Small intestine (tissue), 7 donors: ENCODE measurements around the gene MAN1B1. TPM values are rescaled to one million over a fixed set of nuclear protein-coding genes. Genes with fewer than 3 reads are reported as not detected.

Experiments used
- DNase-seq, 2 donors: peaks; one replicate each; pipeline versions ENCODE4 v3.0.0 to v3.0.0-alpha.2; 2013
- FAIRE-seq: peaks from 2 replicates; lab custom pipeline; 2012; peaks lifted over from hg19 to GRCh38; lab: Jason Lieb, UNC
- H3K27ac ChIP-seq, 3 donors: one replicate each; pipeline ENCODE4 v1.5.1; 2013; ENCODE audit warnings: low read length in 2 of 3, mild to moderate bottlenecking in 2 of 3, control low read depth in 1 of 3, inconsistent platforms in 1 of 3, low read depth in 1 of 3, moderate library complexity in 1 of 3
- H3K27me3 ChIP-seq, 3 donors: one replicate each; pipeline ENCODE4 v1.6.1; 2013; ENCODE audit warnings: low read length in 3 of 3, inconsistent platforms in 1 of 3; ENCODE audit not compliant: control insufficient read depth in 3 of 3, insufficient read depth in 3 of 3
- H3K36me3 ChIP-seq, 3 donors: one replicate each; pipeline ENCODE4 v1.6.1; 2013; ENCODE audit warnings: low read length in 3 of 3, inconsistent platforms in 1 of 3, low read depth in 1 of 3, mild to moderate bottlenecking in 1 of 3, moderate library complexity in 1 of 3; ENCODE audit not compliant: control insufficient read depth in 3 of 3, insufficient read depth in 2 of 3
- H3K4me1 ChIP-seq, 3 donors: one replicate each; pipeline ENCODE4 v1.6.1; 2013; ENCODE audit warnings: low read length in 2 of 3, inconsistent platforms in 1 of 3, low read depth in 1 of 3, mild to moderate bottlenecking in 1 of 3, moderate library complexity in 1 of 3; ENCODE audit not compliant: control insufficient read depth in 3 of 3, insufficient read depth in 2 of 3
- H3K4me3 ChIP-seq, 3 donors: one replicate each; pipeline ENCODE4 v1.5.1; 2013; ENCODE audit warnings: low read length in 3 of 3, control low read depth in 1 of 3, inconsistent platforms in 1 of 3, low read depth in 1 of 3, mild to moderate bottlenecking in 1 of 3, moderate library complexity in 1 of 3
- H3K9me3 ChIP-seq, 2 donors: one replicate each; pipeline ENCODE4 v1.6.1; 2013; ENCODE audit warnings: low read depth in 1 of 2, low read length in 1 of 2; ENCODE audit not compliant: control insufficient read depth in 2 of 2, insufficient read depth in 1 of 2
- WGBS, 3 donors: extraction: QIAGEN DNeasy Blood & Tissue Kit; methylation state at CpG; one replicate each; pipeline ENCODE4 v1.1.7; 2013; 5-methylcytosine and 5-hydroxymethylcytosine counted together
- polyA plus RNA-seq, 4 donors: library from polyadenylated mRNA; stranded (reverse) in 3 of 4; unstranded in 1 of 4; fragments of 200-250 nt in 3 of 4; fragments of 120-200 nt in 1 of 4; gene quantifications; one replicate each; pipeline versions ENCODE4 v1.2.1 to v1.2.3, GENCODE V29; 2013
- donor health status: healthy with polysubstance abuse.
- donor health status: control.
- donor health status: control.
- donor health status: Bipolar disorder and iron deficiency.
- donor health status: healthy.

MAN1B1 gene
- polyA plus RNA-seq, 4 donors: 40.3 to 69.4 (median 42.5) TPM

- FAIRE-seq (no peak), DNase-seq (no peak)
- Histone ChIP-seq H3K36me3 (peaks cover 10 to 100% (median 14%) of the 10 kb centered on the region in 3 donors), H3K9me3 (no peaks in the 10 kb centered on the region), H3K4me1 (no peaks in the 10 kb centered on the region), H3K4me3 (no peak overlapping the region), H3K27me3 (no peaks in the 10 kb centered on the region), H3K27ac (no peak overlapping the region)
- 91 to 99% (median 96%) methylated on average over 16 to 17 of the region's 17 CpGs for WGBS, 3 donors
Measured at GRCh38 chr9:137107982-137108381, 21.2 kb downstream of the MAN1B1 start.

- no peaks in the 10 kb centered on the region for H3K4me1 ChIP-seq
- peaks cover 0 to 3% (median 0%) of the 10 kb centered on the region in 3 donors for H3K27me3 ChIP-seq
- H3K27ac ChIP-seq: no peak overlapping the region
- DNase-seq (no peak), FAIRE-seq (no peak)
- H3K4me3 ChIP-seq: no peak overlapping the region
- 89 to 92% (median 89%) methylated on average over 29 of the region's 29 CpGs for WGBS, 3 donors
- peaks cover 7 to 98% (median 13%) of the 10 kb centered on the region in 3 donors for H3K36me3 ChIP-seq
- H3K9me3 ChIP-seq: no peaks in the 10 kb centered on the region
Measured at GRCh38 chr9:137108608-137109249, 21.9 kb downstream of the MAN1B1 start.

GRCh38 chr9:137109250-137110146 lies 22.7 kb downstream of the MAN1B1 start:
- Histone ChIP-seq H3K27me3 (peaks cover 0 to 3% (median 0%) of the 10 kb centered on the region in 3 donors), H3K4me1 (no peaks in the 10 kb centered on the region), H3K9me3 (no peaks in the 10 kb centered on the region), H3K4me3 (no peak overlapping the region), H3K36me3 (peaks cover 4 to 91% (median 11%) of the 10 kb centered on the region in 3 donors), H3K27ac (no peak overlapping the region)
- WGBS, 3 donors: 80 to 82% (median 81%) methylated on average over 33 to 34 of the region's 34 CpGs
- no peak for DNase-seq
- no peak for FAIRE-seq

GRCh38 chr9:137110147-137110910 lies 23.5 kb downstream of the MAN1B1 start:
- FAIRE-seq: no peak
- Histone ChIP-seq H3K4me3 (no peak overlapping the region), H3K27ac (no peak overlapping the region), H3K4me1 (peaks cover 0 to 6% (median 4%) of the 10 kb centered on the region in 3 donors), H3K36me3 (peaks cover 4 to 82% (median 11%) of the 10 kb centered on the region in 3 donors), H3K9me3 (no peaks in the 10 kb centered on the region), H3K27me3 (peaks cover 0 to 8% (median 0%) of the 10 kb centered on the region in 3 donors)
- 89 to 93% (median 91%) methylated on average over 25 to 38 of the region's 38 CpGs for WGBS, 3 donors
- no peak for DNase-seq

GRCh38 chr9:137110911-137111787 lies 24.4 kb downstream of the MAN1B1 start:
- H3K36me3 ChIP-seq: peaks cover 0 to 74% (median 11%) of the 10 kb centered on the region in 3 donors
- no peak for FAIRE-seq

GRCh38 chr9:137111788-137112563 lies 25.2 kb downstream of the MAN1B1 start:
- FAIRE-seq: no peak
- 88 to 93% (median 88%) methylated on average over 32 to 35 of the region's 35 CpGs for WGBS, 3 donors
- Histone ChIP-seq H3K27ac (no peak overlapping the region), H3K9me3 (no peaks in the 10 kb centered on the region), H3K4me3 (no peak overlapping the region), H3K4me1 (peaks cover 0 to 21% (median 4%) of the 10 kb centered on the region in 3 donors), H3K36me3 (peaks cover 0 to 66% (median 11%) of the 10 kb centered on the region in 3 donors), H3K27me3 (peaks cover 0 to 18% (median 0%) of the 10 kb centered on the region in 3 donors)
- DNase-seq: no peak

More at GRCh38 chr9:137110911-137111787, 24.4 kb downstream of the MAN1B1 start:
- peaks cover 0 to 14% (median 4%) of the 10 kb centered on the region in 3 donors for H3K4me1 ChIP-seq
- no peak overlapping the region for H3K27ac ChIP-seq
- no peak overlapping the region for H3K4me3 ChIP-seq
- 86 to 90% (median 89%) methylated on average over 25 to 28 of the region's 28 CpGs for WGBS, 3 donors
- peaks cover 0 to 16% (median 0%) of the 10 kb centered on the region in 3 donors for H3K27me3 ChIP-seq
- no peaks in the 10 kb centered on the region for H3K9me3 ChIP-seq
- no peak for DNase-seq
